Prostate gland (tissue), 2 donors: ENCODE data around the gene ANGPTL2. TPM values are rescaled to one million over a fixed set of nuclear protein-coding genes. Genes with fewer than 3 reads are reported as not detected.

ENCODE experiments used
- DNase-seq: peaks from one replicate; pipeline ENCODE4 v3.0.0-alpha.2; 2019; ENCODE audit warnings: low spot score
- H3K27ac ChIP-seq, 2 donors: fragments of 200-600 bp; sonication (generic); 2 replicates each; pipeline ENCODE4 v1.5.1; 2017 to 2019
- H3K27me3 ChIP-seq: fragments of 200-600 bp; sonication (generic); replicated peaks from 2 replicates; pipeline ENCODE4 v1.5.1; 2019; ENCODE audit not compliant: insufficient read depth
- H3K36me3 ChIP-seq, 2 donors: fragments of 200-600 bp; sonication (generic); 1 replicate in 1 of 2; 2 replicates in 1 of 2; pipeline versions ENCODE4 v1.5.1 to v1.8.1; 2017 to 2019
- H3K4me1 ChIP-seq: fragments of 200-600 bp; sonication (generic); replicated peaks from 2 replicates; pipeline ENCODE4 v1.5.1; 2019
- H3K4me3 ChIP-seq, 2 donors: fragments of 200-600 bp; sonication (generic); 2 replicates each; pipeline ENCODE4 v1.5.1; 2017 to 2019
- H3K9me3 ChIP-seq: fragments of 200-600 bp; sonication (generic); 2 replicates; pipeline ENCODE4 v1.5.1; 2017
- CTCF ChIP-seq, 4 experiments: fragments of 200-600 bp in 2 of 4; fragments of 450-650 bp in 2 of 4; sonication (generic) in 2 of 4; IDR thresholded peaks; 1 replicate in 3 of 4; 2 replicates in 1 of 4; pipeline ENCODE4 v1.5.1; 2016 to 2019; ENCODE audit warnings: antibody characterized with exemption in 4 of 4, mild to moderate bottlenecking in 2 of 4, moderate library complexity in 2 of 4
- POLR2A ChIP-seq: fragments of 450-650 bp; IDR thresholded peaks from one replicate; pipeline ENCODE4 v1.6.1; 2016; ENCODE audit warnings: antibody characterized with exemption, mild to moderate bottlenecking
- POLR2AphosphoS5 ChIP-seq: sonication (generic); formaldehyde crosslinking; IDR thresholded peaks from one replicate; pipeline ENCODE4 v1.6.1; 2017; ENCODE audit warnings: antibody characterized with exemption
- WGBS: methylation state at CpG from one replicate; pipeline ENCODE4 v1.1.5; 2018; 5-methylcytosine and 5-hydroxymethylcytosine counted together
- intact Hi-C: fragments of 100-400 bp; cut with DNase I; formaldehyde crosslinking; loops from one replicate; pipeline ENCODE4 v1.14.2; 2022
- total RNA-seq, 2 donors: library from RNA; depleted of rRNA; stranded (reverse); fragments of >200 nt; gene quantifications; one replicate each; pipeline ENCODE4 v1.1.0, GENCODE V29; 2016

The ANGPTL2 gene
- total RNA-seq, 2 donors from 2014 or later: 17.3 to 43.2 TPM

GRCh38 chr9:127123064-127123890 is 842 bp upstream of the ANGPTL2 start:
- Histone ChIP-seq H3K9me3 (no peaks in the 10 kb centered on the region), H3K27me3 (no peaks in the 10 kb centered on the region), H3K27ac (peak overlapping the region; percentile 72 to 82), H3K36me3 (no peaks in the 10 kb centered on the region), H3K4me3 (peak overlapping the region; percentile 39 to 41), H3K4me1 (peaks cover 10% of the 10 kb centered on the region)
- 21% methylated on average over 15 of the region's 16 CpGs for WGBS
- intact Hi-C loops: no loop called here
- peak; percentile 50 for DNase-seq
- TF ChIP-seq POLR2A (no peak), POLR2AphosphoS5 (no peak), CTCF (IDR thresholded peaks at IDR 0.05) (no peak)

- H3K27me3 ChIP-seq: no peaks in the 10 kb centered on the region
- peak overlapping the region; percentile 39 to 41 for H3K4me3 ChIP-seq
- peak overlapping the region; percentile 72 to 82 for H3K27ac ChIP-seq
- 17% methylated on average over 20 of the region's 20 CpGs for WGBS
- DNase-seq: no peak
- no peaks in the 10 kb centered on the region for H3K9me3 ChIP-seq
- no peaks in the 10 kb centered on the region for H3K36me3 ChIP-seq
- TF ChIP-seq CTCF (IDR thresholded peaks at IDR 0.05): no peak
- TF ChIP-seq POLR2A: no peak
- TF ChIP-seq POLR2AphosphoS5: no peak
- peaks cover 10% of the 10 kb centered on the region for H3K4me1 ChIP-seq
- intact Hi-C loops: loop anchor here (1.0 kb wide), 1 partner anchor 66 kb away; no protein-coding TSS in a partner anchor
Measured at GRCh38 chr9:127121628-127122175, 733 bp downstream of the ANGPTL2 start.

- Histone ChIP-seq H3K4me3 (no peak overlapping the region), H3K27me3 (no peaks in the 10 kb centered on the region), H3K4me1 (peaks cover 10% of the 10 kb centered on the region), H3K36me3 (no peaks in the 10 kb centered on the region), H3K9me3 (no peaks in the 10 kb centered on the region), H3K27ac (no peak overlapping the region)
- 89% methylated on average over 4 of the region's 4 CpGs for WGBS
- TF ChIP-seq POLR2AphosphoS5 (no peak), CTCF (IDR thresholded peaks at IDR 0.05) (no peak), POLR2A (no peak)
- intact Hi-C loops: loop anchor here (10.0 kb wide), 1 partner anchor 175 kb away; no protein-coding TSS in a partner anchor
- DNase-seq: no peak
Measured at GRCh38 chr9:127119320-127119709, 3.1 kb downstream of the ANGPTL2 start.

- H3K27ac ChIP-seq: no peak overlapping the region
- no peak overlapping the region for H3K4me3 ChIP-seq
- no peaks in the 10 kb centered on the region for H3K36me3 ChIP-seq
- intact Hi-C loops: loop anchor here (10.0 kb wide), 1 partner anchor 174 kb away; no protein-coding TSS in a partner anchor
- no peak for DNase-seq
- no peaks in the 10 kb centered on the region for H3K27me3 ChIP-seq
- peaks cover 10% of the 10 kb centered on the region for H3K4me1 ChIP-seq
- no peak for TF ChIP-seq POLR2A
- 77% methylated on average over 8 of the region's 8 CpGs for WGBS
- no peaks in the 10 kb centered on the region for H3K9me3 ChIP-seq
Measured at GRCh38 chr9:127118597-127119319, 3.7 kb downstream of the ANGPTL2 start.

GRCh38 chr9:127117801-127118200 is 4.6 kb downstream of the ANGPTL2 start:
- H3K27me3 ChIP-seq: no peaks in the 10 kb centered on the region
- intact Hi-C loops: loop anchor here (10.0 kb wide), 1 partner anchor 173 kb away; no protein-coding TSS in a partner anchor
- no peak for DNase-seq
- H3K27ac ChIP-seq: no peak overlapping the region
- H3K9me3 ChIP-seq: no peaks in the 10 kb centered on the region
- no peak for TF ChIP-seq CTCF (IDR thresholded peaks at IDR 0.05)
- TF ChIP-seq POLR2A: no peak
- no peak for TF ChIP-seq POLR2AphosphoS5
- 93% methylated on average over 4 of the region's 4 CpGs for WGBS
- H3K4me1 ChIP-seq: peaks cover 4% of the 10 kb centered on the region
- no peak overlapping the region for H3K4me3 ChIP-seq
- no peaks in the 10 kb centered on the region for H3K36me3 ChIP-seq
